Activated naive CD8-positive, alpha-beta T cell treated with anti-CD3 and anti-CD28 coated beads for 36 hours (primary cell): ENCODE data around the gene UCP2. TPM values are rescaled to one million over a fixed set of nuclear protein-coding genes. Genes with fewer than 3 reads are reported as not detected.
"Not testable (repeated sequence)": the region's sequence is repeated elsewhere in the genome, so short reads cannot be mapped to it uniquely, and the experiment has no call there.

ENCODE experiments used
- DNase-seq: peaks from one replicate; pipeline ENCODE4 v3.0.0; 2021
- H3K27ac Mint-ChIP-seq: one replicate; pipeline ENCODE4 v1.8.0; 2022; ENCODE audit warnings: mild to moderate bottlenecking, moderate library complexity, mixed read lengths
- H3K27me3 Mint-ChIP-seq: one replicate; pipeline ENCODE4 v1.8.0; 2022; ENCODE audit warnings: mild to moderate bottlenecking, mixed read lengths
- H3K36me3 Mint-ChIP-seq: one replicate; pipeline ENCODE4 v1.8.0; 2021; ENCODE audit warnings: mild to moderate bottlenecking, mixed read lengths
- H3K4me1 Mint-ChIP-seq: one replicate; pipeline ENCODE4 v1.8.0; 2021; ENCODE audit warnings: mixed read lengths
- H3K4me3 Mint-ChIP-seq: one replicate; pipeline ENCODE4 v1.8.0; 2022; ENCODE audit warnings: mild to moderate bottlenecking, moderate library complexity, mixed read lengths
- H3K9me3 Mint-ChIP-seq: one replicate; pipeline ENCODE4 v1.8.0; 2022; ENCODE audit warnings: mixed read lengths
- total RNA-seq, 2 experiments: library from RNA; stranded (reverse); gene quantifications; one replicate each; pipeline ENCODE4 v1.2.3, GENCODE V29; 2021

UCP2 gene
- total RNA-seq, 2 experiments from 2014 or later: 180 to 181 TPM

DNA sequence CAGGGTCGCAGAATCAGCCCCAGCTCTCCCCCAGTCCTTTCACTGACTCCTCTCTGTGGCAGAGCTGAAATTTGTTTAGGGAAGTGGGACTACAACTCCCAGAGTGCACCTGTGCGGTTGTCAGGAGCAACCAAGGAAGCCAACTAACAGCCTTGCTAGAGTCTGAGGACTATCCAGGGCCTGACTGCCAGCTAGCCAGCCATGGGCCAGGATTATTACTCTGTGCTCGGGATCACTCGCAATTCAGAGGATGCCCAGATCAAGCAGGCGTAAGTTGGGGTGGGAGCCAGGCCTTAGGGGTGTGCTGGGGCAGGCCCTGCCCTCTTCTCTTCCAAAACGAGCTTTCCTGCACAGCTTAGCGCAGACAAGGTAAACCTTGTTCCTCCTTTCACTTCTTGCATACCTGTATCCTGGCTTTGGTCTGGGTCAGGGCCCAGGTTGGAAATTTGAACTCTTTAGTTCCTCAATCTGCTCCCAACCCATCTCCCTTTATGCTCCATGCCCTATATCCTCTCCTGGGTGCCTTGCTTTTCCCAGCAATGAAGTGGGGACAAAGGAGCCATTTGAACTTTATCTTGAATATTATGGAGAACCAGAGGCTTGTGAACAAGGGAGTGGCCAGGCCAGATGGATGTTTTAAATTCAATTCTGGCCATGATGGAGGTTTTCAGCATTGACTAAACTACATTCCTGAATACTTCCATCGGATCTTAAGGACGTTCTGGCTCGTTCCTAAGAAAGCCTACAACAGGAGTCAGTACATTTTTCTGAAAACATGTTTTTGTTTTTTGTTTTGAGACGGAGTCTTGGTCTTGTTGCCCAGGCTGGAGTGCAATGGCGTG lies 31.6 kb downstream of the UCP2 start, which contains the start of gene DNAJB13:
Gene DNAJB13, plus strand, starts transcription at position 158 of the 842 bp plus-strand sequence. Its CDS starts 44 bp downstream, at position 202.
- Mint-ChIP-seq H3K27me3 (no peaks in the 10 kb centered on the region), H3K27ac (no peak within 1 kb of the TSS), H3K4me1 (no peaks in the 10 kb centered on the region), H3K4me3 (no peak within 1 kb of the TSS), H3K36me3 (peaks cover 7% of the 10 kb centered on the region), H3K9me3 (no peaks in the 10 kb centered on the region)
- no peak for DNase-seq

- DNase-seq: no peak
- Mint-ChIP-seq H3K27ac (no peak overlapping the region), H3K27me3 (no peaks in the 10 kb centered on the region), H3K4me3 (no peak overlapping the region), H3K36me3 (peaks cover 7% of the 10 kb centered on the region), H3K4me1 (no peaks in the 10 kb centered on the region), H3K9me3 (no peaks in the 10 kb centered on the region)
Observed at GRCh38 chr11:73949912-73950311, 32.7 kb downstream of the UCP2 start.

DNA sequence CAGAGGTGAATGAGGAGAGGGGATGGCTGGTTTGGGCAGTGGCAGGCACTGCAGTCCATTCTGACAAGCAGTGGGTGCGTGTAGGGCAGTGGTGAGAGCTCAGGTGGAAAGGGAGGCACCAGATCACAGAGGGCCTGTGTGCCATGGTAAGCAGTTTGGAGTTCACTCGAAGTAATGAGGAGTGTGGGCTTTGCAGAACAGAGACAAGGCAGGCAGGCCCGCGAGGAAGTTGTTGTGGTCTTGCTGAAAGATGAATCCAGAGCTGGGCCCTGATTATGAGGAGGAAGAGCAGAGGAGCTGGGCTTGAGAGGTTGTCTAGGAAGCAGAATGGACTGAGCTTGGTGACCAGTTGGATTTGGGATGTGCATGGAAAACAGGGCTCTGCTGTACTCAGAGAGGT lies 33.4 kb downstream of the UCP2 start:
- no peak for DNase-seq
- Mint-ChIP-seq H3K27me3 (no peaks in the 10 kb centered on the region), H3K27ac (no peak overlapping the region), H3K36me3 (peaks cover 7% of the 10 kb centered on the region), H3K9me3 (no peaks in the 10 kb centered on the region), H3K4me3 (no peak overlapping the region), H3K4me1 (no peaks in the 10 kb centered on the region)

- no peak overlapping the region for H3K27ac Mint-ChIP-seq
Observed at GRCh38 chr11:73946798-73947458, 35.7 kb downstream of the UCP2 start.

DNA sequence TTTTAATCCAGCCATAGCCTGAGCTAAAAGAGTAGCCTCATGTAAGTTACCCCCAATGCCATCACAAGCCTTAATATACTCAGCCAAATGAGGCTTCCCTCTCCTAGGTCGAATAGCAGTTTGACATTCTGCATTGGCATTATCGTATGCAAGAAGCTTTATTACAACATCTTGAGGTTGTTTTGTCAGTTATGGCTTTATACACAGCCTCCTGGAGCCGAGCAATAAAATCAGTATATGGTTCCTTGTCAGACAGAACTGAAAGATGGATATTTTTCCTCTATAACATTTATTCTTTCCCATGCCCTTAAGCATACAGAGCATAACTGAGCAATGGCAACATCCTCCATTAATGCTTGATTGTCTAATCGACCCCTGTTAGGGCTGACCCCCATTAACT lies 37.2 kb downstream of the UCP2 start:
- no peak overlapping the region for H3K27ac Mint-ChIP-seq
- H3K9me3 Mint-ChIP-seq: peaks cover 4% of the 10 kb centered on the region
- peaks cover 14% of the 10 kb centered on the region for H3K36me3 Mint-ChIP-seq
- no peaks in the 10 kb centered on the region for H3K27me3 Mint-ChIP-seq
- no peak for DNase-seq
- H3K4me1 Mint-ChIP-seq: no peaks in the 10 kb centered on the region
- H3K4me3 Mint-ChIP-seq: no peak overlapping the region

More at GRCh38 chr11:73946798-73947458, 35.7 kb downstream of the UCP2 start:
- peaks cover 7% of the 10 kb centered on the region for H3K36me3 Mint-ChIP-seq
- H3K27me3 Mint-ChIP-seq: no peaks in the 10 kb centered on the region
- H3K9me3 Mint-ChIP-seq: no peaks in the 10 kb centered on the region
- H3K4me3 Mint-ChIP-seq: no peak overlapping the region
- no peak for DNase-seq
- H3K4me1 Mint-ChIP-seq: no peaks in the 10 kb centered on the region

DNA sequence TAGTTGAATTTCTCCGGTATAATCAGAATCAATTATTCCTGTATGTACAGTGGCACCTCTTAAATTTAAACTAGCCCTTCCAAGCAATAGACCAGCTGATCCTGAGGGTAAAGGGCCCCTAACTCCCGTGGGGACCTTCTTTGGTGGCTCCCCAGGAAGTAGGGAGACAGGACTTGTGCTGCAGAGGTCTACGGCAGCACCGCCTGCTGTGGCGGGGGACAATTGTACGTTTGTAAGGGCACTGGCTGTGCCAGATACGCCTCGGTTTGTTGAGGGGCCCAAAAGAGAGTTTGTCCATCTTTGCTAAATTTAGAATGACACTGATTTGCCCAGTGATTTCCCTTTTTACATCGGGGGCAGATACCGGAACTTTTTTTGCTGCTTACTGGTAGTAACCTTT lies 37.7 kb downstream of the UCP2 start:
- H3K27me3 Mint-ChIP-seq: no peaks in the 10 kb centered on the region
- DNase-seq: no peak
- H3K9me3 Mint-ChIP-seq: peaks cover 4% of the 10 kb centered on the region
- H3K4me3 Mint-ChIP-seq: no peak overlapping the region
- peaks cover 14% of the 10 kb centered on the region for H3K36me3 Mint-ChIP-seq
- H3K27ac Mint-ChIP-seq: no peak overlapping the region
- no peaks in the 10 kb centered on the region for H3K4me1 Mint-ChIP-seq

- Mint-ChIP-seq H3K27ac (no peak overlapping the region), H3K36me3 (peaks cover 17% of the 10 kb centered on the region), H3K4me1 (no peaks in the 10 kb centered on the region), H3K9me3 (peaks cover 4% of the 10 kb centered on the region), H3K27me3 (no peaks in the 10 kb centered on the region), H3K4me3 (no peak overlapping the region)
- DNase-seq: no peak
Observed at GRCh38 chr11:73944085-73944484, 38.6 kb downstream of the UCP2 start.

DNA sequence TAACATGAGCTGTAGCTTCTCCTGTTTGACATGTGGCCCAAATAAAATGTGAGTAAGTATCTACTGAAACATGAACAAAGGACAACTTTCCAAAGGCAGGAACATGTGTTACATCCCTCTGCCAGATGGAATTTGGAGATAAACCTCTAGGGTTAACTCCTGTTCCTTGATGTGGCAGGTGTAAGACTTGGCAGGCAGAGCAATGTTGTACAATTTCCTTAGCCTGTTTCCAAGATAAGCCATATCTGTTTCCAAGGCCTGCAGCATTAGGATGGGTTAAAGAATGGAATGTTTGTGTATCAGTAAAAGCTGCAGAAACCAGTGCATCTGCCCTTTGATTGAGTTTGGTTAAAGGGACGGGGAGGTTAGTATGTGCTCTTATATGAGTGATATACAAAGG lies 40.6 kb downstream of the UCP2 start:
- no peak for DNase-seq
- Mint-ChIP-seq H3K36me3 (peaks cover 25% of the 10 kb centered on the region), H3K4me1 (no peaks in the 10 kb centered on the region), H3K9me3 (peaks cover 8% of the 10 kb centered on the region), H3K4me3 (no peak overlapping the region), H3K27me3 (no peaks in the 10 kb centered on the region), H3K27ac (no peak overlapping the region)

GRCh38 chr11:73940801-73941570 lies 41.7 kb downstream of the UCP2 start:
- Mint-ChIP-seq H3K9me3 (peaks cover 8% of the 10 kb centered on the region), H3K27me3 (no peaks in the 10 kb centered on the region), H3K36me3 (peaks cover 21% of the 10 kb centered on the region), H3K4me1 (no peaks in the 10 kb centered on the region), H3K27ac (no peak overlapping the region), H3K4me3 (no peak overlapping the region)
- DNase-seq: no peak

DNA sequence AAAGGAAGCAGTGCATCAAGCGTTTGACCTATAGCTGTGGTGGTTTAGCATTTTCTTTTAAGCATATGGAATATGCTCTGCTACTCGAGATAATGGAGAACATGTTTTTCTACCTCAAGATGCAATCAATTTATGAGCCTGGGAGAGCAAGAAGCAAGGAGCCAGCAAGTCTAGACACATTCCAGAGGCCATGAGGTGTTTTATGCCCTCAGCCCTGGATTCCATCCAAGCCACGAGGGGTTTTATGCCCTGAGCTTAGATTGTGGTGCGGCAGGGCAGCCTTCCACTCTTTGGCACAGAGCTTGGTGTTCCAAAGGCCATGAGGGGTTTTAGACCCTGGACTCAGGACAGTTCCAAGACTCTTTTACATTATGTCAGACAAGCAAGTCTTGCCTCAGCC lies 43.5 kb downstream of the UCP2 start:
- H3K4me1 Mint-ChIP-seq: no peaks in the 10 kb centered on the region
- H3K27ac Mint-ChIP-seq: no peak overlapping the region
- no peak for DNase-seq
- H3K36me3 Mint-ChIP-seq: peaks cover 21% of the 10 kb centered on the region
- H3K4me3 Mint-ChIP-seq: no peak overlapping the region
- H3K9me3 Mint-ChIP-seq: peaks cover 8% of the 10 kb centered on the region
- no peaks in the 10 kb centered on the region for H3K27me3 Mint-ChIP-seq

DNA sequence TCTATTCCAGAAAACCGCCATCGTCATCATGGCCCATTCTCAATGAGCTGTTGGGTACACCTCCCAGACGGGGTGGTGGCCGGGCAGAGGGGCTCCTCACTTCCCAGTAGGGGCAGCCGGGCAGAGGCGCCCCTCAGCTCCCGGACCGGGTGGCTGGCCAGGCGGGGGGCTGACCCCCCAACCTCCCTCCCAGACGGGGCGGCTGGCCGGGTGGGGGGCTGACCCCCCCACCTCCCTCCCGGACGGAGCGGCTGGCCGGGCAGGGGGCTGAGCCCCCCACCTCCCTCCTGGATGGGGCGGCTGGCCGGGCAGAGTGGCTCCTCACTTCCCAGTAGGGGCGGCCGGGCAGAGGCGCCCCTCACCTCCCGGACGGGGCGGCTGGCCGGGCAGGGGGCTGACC lies 46.6 kb downstream of the UCP2 start:
- not testable (repeated sequence) for H3K27me3 Mint-ChIP-seq, H3K4me1 Mint-ChIP-seq, DNase-seq, H3K9me3 Mint-ChIP-seq, H3K27ac Mint-ChIP-seq, H3K4me3 Mint-ChIP-seq
- peaks cover 20% of the 10 kb centered on the region for H3K36me3 Mint-ChIP-seq

- H3K36me3 Mint-ChIP-seq: peaks cover 10% of the 10 kb centered on the region
- no peak overlapping the region for H3K4me3 Mint-ChIP-seq
- no peaks in the 10 kb centered on the region for H3K4me1 Mint-ChIP-seq
- H3K27ac Mint-ChIP-seq: no peak overlapping the region
- H3K9me3 Mint-ChIP-seq: no peaks in the 10 kb centered on the region
- H3K27me3 Mint-ChIP-seq: no peaks in the 10 kb centered on the region
- DNase-seq: no peak
Observed at GRCh38 chr11:73932781-73933180, 49.9 kb downstream of the UCP2 start.

DNA sequence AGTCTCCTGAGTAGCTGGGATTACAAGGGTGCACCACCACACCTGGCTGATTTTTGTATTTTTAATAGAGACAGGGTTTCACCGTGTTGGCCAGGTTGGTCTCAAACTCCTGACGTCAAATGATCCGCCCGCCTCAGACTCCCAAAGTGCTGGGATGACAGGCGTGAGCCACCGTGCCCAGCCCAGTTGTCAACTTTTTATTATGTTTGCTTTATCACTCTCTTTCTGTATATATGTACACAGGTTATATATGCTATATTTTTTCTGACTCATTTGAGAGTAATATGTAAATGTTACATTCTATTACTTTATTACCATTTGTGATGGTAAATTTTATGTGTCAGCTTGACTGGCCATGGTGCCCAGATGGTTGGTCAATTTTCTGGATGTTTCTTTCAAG lies 50.7 kb downstream of the UCP2 start:
- Mint-ChIP-seq H3K4me1 (no peaks in the 10 kb centered on the region), H3K27ac (no peak overlapping the region), H3K27me3 (no peaks in the 10 kb centered on the region), H3K4me3 (no peak overlapping the region), H3K9me3 (no peaks in the 10 kb centered on the region), H3K36me3 (peaks cover 11% of the 10 kb centered on the region)
- DNase-seq: no peak

DNA sequence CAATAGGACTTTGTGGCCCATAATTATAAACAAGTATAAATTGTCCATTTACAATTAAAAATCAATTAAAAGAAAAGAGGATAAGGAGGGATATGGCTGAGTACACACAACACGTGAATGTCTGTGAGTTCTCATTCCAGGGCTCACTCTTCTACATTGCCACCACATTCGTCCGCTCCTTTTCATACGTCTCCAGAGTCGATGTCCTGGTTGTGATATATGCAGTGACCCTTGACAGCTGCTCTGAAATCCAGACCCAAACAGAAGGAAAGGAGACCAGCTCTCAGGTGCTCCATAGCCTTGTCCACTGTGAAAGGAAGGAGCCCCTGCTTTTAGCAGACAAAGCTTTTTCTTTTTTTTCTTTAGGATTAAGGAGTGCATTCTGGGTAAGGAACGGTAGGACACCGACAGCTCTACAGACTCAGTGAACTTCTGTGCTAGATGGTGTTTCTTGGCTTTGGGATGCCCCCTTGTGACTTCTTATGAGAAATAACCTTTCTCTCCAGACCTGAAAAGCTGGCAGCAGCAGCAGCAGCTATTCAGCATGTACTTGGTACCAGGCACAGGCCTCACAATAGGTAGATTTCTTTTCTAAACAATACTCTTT lies 51.5 kb downstream of the UCP2 start:
- Mint-ChIP-seq H3K27ac (no peak overlapping the region), H3K4me3 (no peak overlapping the region), H3K4me1 (no peaks in the 10 kb centered on the region), H3K9me3 (no peaks in the 10 kb centered on the region), H3K36me3 (peaks cover 9% of the 10 kb centered on the region), H3K27me3 (no peaks in the 10 kb centered on the region)
- no peak for DNase-seq

DNA sequence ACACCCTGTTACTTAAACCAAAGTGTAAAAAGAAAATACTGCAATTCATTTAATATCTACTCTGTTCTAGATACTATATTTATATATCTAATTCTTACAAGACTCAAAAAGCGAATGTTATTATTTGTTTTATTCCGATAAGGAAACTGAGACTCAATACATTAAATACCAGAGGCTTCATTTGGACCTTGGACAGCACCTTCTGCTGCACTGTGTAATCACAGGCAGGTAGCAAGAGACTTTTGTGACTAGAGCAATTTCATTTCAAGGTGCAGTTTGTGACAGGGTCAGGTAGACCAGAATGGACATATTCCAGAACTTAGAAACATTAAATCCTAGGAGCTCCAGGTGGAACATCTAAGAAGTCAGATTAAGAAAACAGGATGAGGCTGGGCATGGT lies 53.3 kb downstream of the UCP2 start:
- no peak for DNase-seq
- Mint-ChIP-seq H3K36me3 (peaks cover 9% of the 10 kb centered on the region), H3K27me3 (no peaks in the 10 kb centered on the region), H3K9me3 (no peaks in the 10 kb centered on the region), H3K27ac (no peak overlapping the region), H3K4me3 (no peak overlapping the region), H3K4me1 (no peaks in the 10 kb centered on the region)
